DOHH2 (cell line): ENCODE measurements around the gene TLDC2.

Experiments
- H3F3A ChIP-seq: fragments of 200-600 bp; sonication (generic), shearing (Covaris generic); 2 replicates; pipeline ENCODE4 v1.6.0; 2016; ENCODE audit warnings: antibody characterized with exemption, mild to moderate bottlenecking; ENCODE audit not compliant: control insufficient read depth, insufficient read depth
- H3K27ac ChIP-seq: fragments of 200-600 bp; sonication (generic); 2 replicates; pipeline ENCODE4 v1.5.1; 2014; ENCODE audit warnings: low read depth, mild to moderate bottlenecking, low read length, moderate library complexity
- H3K27me3 ChIP-seq: fragments of 200-600 bp; sonication (generic); 2 replicates; pipeline ENCODE4 v1.6.1; 2014; ENCODE audit warnings: mild to moderate bottlenecking, low read length, mixed read lengths; ENCODE audit not compliant: control insufficient read depth
- H3K36me3 ChIP-seq: fragments of 200-600 bp; sonication (generic); 2 replicates; pipeline ENCODE4 v1.6.1; 2014; ENCODE audit warnings: mild to moderate bottlenecking, low read length, moderate library complexity, mixed read lengths; ENCODE audit not compliant: control insufficient read depth
- H3K4me1 ChIP-seq: fragments of 200-600 bp; sonication (generic); 2 replicates; pipeline ENCODE4 v1.6.1; 2014; ENCODE audit warnings: mild to moderate bottlenecking, low read length, mixed read lengths; ENCODE audit not compliant: control insufficient read depth
- H3K4me2 ChIP-seq: fragments of 200-600 bp; sonication (generic); 2 replicates; pipeline ENCODE4 v1.6.0; 2014; ENCODE audit warnings: mild to moderate bottlenecking, low read length, moderate library complexity
- H3K4me3 ChIP-seq: fragments of 200-600 bp; sonication (generic); 2 replicates; pipeline ENCODE4 v1.5.1; 2014; ENCODE audit warnings: mild to moderate bottlenecking, low read length, mixed read lengths
- H3K79me2 ChIP-seq: fragments of 200-600 bp; sonication (generic); 2 replicates; pipeline ENCODE4 v1.6.1; 2014; ENCODE audit warnings: mild to moderate bottlenecking, low read length, mixed read lengths; ENCODE audit not compliant: control insufficient read depth
- H3K9me2 ChIP-seq: fragments of 200-600 bp; sonication (generic); replicated peaks from 2 replicates; pipeline ENCODE4 v1.6.1; 2014; ENCODE audit warnings: mild to moderate bottlenecking, low read length, mixed read lengths; ENCODE audit not compliant: control insufficient read depth
- H3K9me3 ChIP-seq: fragments of 200-600 bp; sonication (generic); 2 replicates; pipeline ENCODE4 v1.6.1; 2014; ENCODE audit warnings: antibody characterized with exemption, low read length, mixed read lengths; ENCODE audit not compliant: control insufficient read depth, insufficient read depth
- H4K20me1 ChIP-seq: fragments of 200-600 bp; sonication (generic); 2 replicates; pipeline ENCODE4 v1.6.0; 2014; ENCODE audit warnings: low read depth, mild to moderate bottlenecking, antibody characterized with exemption, low read length, moderate library complexity; ENCODE audit not compliant: control insufficient read depth, insufficient read depth
- CTCF ChIP-seq: fragments of 200-600 bp; sonication (generic); IDR thresholded peaks from one replicate; pipeline ENCODE4 v1.5.1; 2014; ENCODE audit warnings: antibody characterized with exemption, mild to moderate bottlenecking, low read depth, low read length; ENCODE audit not compliant: poor library complexity, severe bottlenecking
- EZH2phosphoT487 ChIP-seq: fragments of 200-600 bp; sonication (generic); IDR thresholded peaks from 2 replicates; pipeline ENCODE4 v1.6.1; 2017; ENCODE audit warnings: borderline replicate concordance, mild to moderate bottlenecking, antibody characterized with exemption, low read length, moderate library complexity, mixed read lengths

The TLDC2 gene

GRCh38 chr20:36887752-36888090 is 11.8 kb downstream of the TLDC2 start:
- TF ChIP-seq EZH2phosphoT487 = no peak
- TF ChIP-seq CTCF = no peak
- no peak overlapping the region for H3K4me3 ChIP-seq
- no peaks in the 10 kb centered on the region for H3K9me2 ChIP-seq
- H3K27me3 ChIP-seq = no peaks in the 10 kb centered on the region
- H3K27ac ChIP-seq = no peak overlapping the region
- peaks cover 10% of the 10 kb centered on the region for H3K36me3 ChIP-seq
- H3K4me1 ChIP-seq = peaks cover 20% of the 10 kb centered on the region
- no peak overlapping the region for H3K4me2 ChIP-seq
- no peaks in the 10 kb centered on the region for H4K20me1 ChIP-seq
- H3F3A ChIP-seq = peaks cover 11% of the 10 kb centered on the region
- H3K79me2 ChIP-seq = no peaks in the 10 kb centered on the region
- no peaks in the 10 kb centered on the region for H3K9me3 ChIP-seq

- Histone ChIP-seq H3K36me3 (peaks cover 23% of the 10 kb centered on the region), H3K4me3 (no peak overlapping the region), H3K4me1 (peaks cover 15% of the 10 kb centered on the region), H3K79me2 (no peaks in the 10 kb centered on the region), H3K4me2 (no peak overlapping the region), H4K20me1 (no peaks in the 10 kb centered on the region), H3F3A (peaks cover 11% of the 10 kb centered on the region; the same call in 1 of the 2 replicates), H3K9me2 (no peaks in the 10 kb centered on the region), H3K27me3 (no peaks in the 10 kb centered on the region), H3K27ac (no peak overlapping the region), H3K9me3 (no peaks in the 10 kb centered on the region)
- no peak for TF ChIP-seq EZH2phosphoT487
Observed at GRCh38 chr20:36888880-36889516, 13.1 kb downstream of the TLDC2 start.

DNA sequence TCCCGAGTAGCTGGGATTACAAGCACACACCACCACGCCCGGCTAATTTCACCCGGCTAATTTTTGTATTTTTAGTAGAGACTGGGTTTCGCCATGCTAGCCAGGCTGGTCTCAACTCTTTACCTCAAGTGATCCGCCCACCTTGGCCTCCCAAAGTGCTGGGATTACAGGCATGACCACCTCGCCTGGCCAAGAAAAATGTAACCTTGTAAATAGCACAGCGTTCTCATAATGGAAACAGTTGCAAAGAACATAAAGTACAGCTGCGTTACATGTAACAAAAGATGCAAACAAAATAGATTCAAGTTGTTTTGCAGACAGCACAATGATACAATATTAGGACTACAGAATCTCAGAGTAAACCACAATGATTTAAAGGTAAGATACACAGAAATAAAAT is 14.6 kb downstream of the TLDC2 start:
- H3K9me2 ChIP-seq = no peaks in the 10 kb centered on the region
- H3K4me2 ChIP-seq = no peak overlapping the region
- TF ChIP-seq EZH2phosphoT487 (no peak), CTCF (no peak)
- H3F3A ChIP-seq = peaks cover 11% of the 10 kb centered on the region; the same call in 1 of the 2 replicates
- no peak overlapping the region for H3K4me3 ChIP-seq
- H3K27ac ChIP-seq = no peak overlapping the region
- no peaks in the 10 kb centered on the region for H3K79me2 ChIP-seq
- peaks cover 23% of the 10 kb centered on the region for H3K36me3 ChIP-seq
- H3K27me3 ChIP-seq = no peaks in the 10 kb centered on the region
- H3K9me3 ChIP-seq = no peaks in the 10 kb centered on the region
- peaks cover 10% of the 10 kb centered on the region for H3K4me1 ChIP-seq
- no peaks in the 10 kb centered on the region for H4K20me1 ChIP-seq

DNA sequence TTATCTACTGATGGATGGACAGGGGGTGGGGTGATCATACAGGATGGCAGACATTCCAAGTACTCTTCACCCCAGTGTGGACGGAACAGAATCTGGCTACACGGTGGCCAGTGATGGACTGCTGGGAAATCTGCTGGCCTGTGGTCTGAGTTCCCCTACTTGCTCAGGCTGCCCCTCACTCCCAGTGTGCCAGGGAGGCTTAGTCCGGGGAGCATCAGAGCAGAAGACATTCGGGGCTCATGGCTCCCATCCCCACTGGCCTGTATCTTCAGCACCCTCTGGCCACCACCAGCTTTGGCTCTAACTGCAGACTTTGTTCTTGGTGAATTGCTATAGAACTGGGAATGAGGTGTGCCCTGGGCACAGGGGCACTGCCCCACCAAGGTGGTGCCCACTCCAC is 15.3 kb downstream of the TLDC2 start:
- no peak overlapping the region for H3K4me3 ChIP-seq
- H3K4me1 ChIP-seq = peaks cover 10% of the 10 kb centered on the region
- no peak for TF ChIP-seq EZH2phosphoT487
- no peak for TF ChIP-seq CTCF
- no peaks in the 10 kb centered on the region for H3K27me3 ChIP-seq
- no peaks in the 10 kb centered on the region for H4K20me1 ChIP-seq
- no peaks in the 10 kb centered on the region for H3K9me3 ChIP-seq
- H3K4me2 ChIP-seq = no peak overlapping the region
- H3K9me2 ChIP-seq = no peaks in the 10 kb centered on the region
- peaks cover 11% of the 10 kb centered on the region; the same call in 1 of the 2 replicates for H3F3A ChIP-seq
- H3K36me3 ChIP-seq = peaks cover 23% of the 10 kb centered on the region
- H3K27ac ChIP-seq = no peak overlapping the region
- no peaks in the 10 kb centered on the region for H3K79me2 ChIP-seq
